Suprapubic skin (tissue), 4 donors: Measurements from ENCODE around the gene LIN52. TPM values are rescaled to one million over a fixed set of nuclear protein-coding genes. Genes with fewer than 3 reads are reported as not detected.

Experiments
- DNase-seq, 2 donors: peaks; one replicate each; pipeline ENCODE4 v3.0.0-alpha.2; 2019; ENCODE audit warnings: low spot score in 2 of 2
- H3K27ac ChIP-seq: fragments of 200-600 bp; sonication (generic); one replicate; pipeline ENCODE4 v1.5.1; 2019
- H3K27me3 ChIP-seq: fragments of 200-600 bp; sonication (generic); one replicate; pipeline ENCODE4 v1.5.1; 2019
- H3K36me3 ChIP-seq: fragments of 200-600 bp; sonication (generic); one replicate; pipeline ENCODE4 v1.5.1; 2019
- H3K4me1 ChIP-seq: fragments of 200-600 bp; sonication (generic); one replicate; pipeline ENCODE4 v1.5.1; 2019
- H3K4me3 ChIP-seq: fragments of 200-600 bp; sonication (generic); one replicate; pipeline ENCODE4 v1.5.1; 2019; ENCODE audit warnings: mild to moderate bottlenecking
- H3K9me3 ChIP-seq: fragments of 200-600 bp; sonication (generic); one replicate; pipeline ENCODE4 v1.5.1; 2019
- CTCF ChIP-seq, 2 donors: fragments of 200-600 bp in 1 of 2; fragments of 450-650 bp in 1 of 2; sonication (generic) in 1 of 2; IDR thresholded peaks; one replicate each; pipeline ENCODE4 v1.5.1; 2016 to 2019; ENCODE audit warnings: antibody characterized with exemption in 2 of 2, mild to moderate bottlenecking in 1 of 2, moderate library complexity in 1 of 2
- EP300 ChIP-seq: sonication (generic); formaldehyde crosslinking; IDR thresholded peaks from one replicate; pipeline ENCODE4 v1.6.1; 2017; ENCODE audit warnings: antibody characterized with exemption
- POLR2A ChIP-seq, 2 donors: fragments of 450-650 bp; IDR thresholded peaks; one replicate each; pipeline ENCODE4 v1.6.1; 2017; ENCODE audit warnings: antibody characterized with exemption in 2 of 2, mild to moderate bottlenecking in 2 of 2, moderate library complexity in 2 of 2
- POLR2AphosphoS5 ChIP-seq, 3 donors: sonication (generic); formaldehyde crosslinking; IDR thresholded peaks; one replicate each; pipeline ENCODE4 v1.6.1; 2017; ENCODE audit warnings: antibody characterized with exemption in 3 of 3
- WGBS: methylation state at CpG from one replicate; pipeline ENCODE4 v1.1.5; 2018; 5-methylcytosine and 5-hydroxymethylcytosine counted together
- total RNA-seq, 4 donors: library from RNA; depleted of rRNA; stranded (reverse); fragments of >200 nt; gene quantifications; one replicate each; pipeline ENCODE4 v1.1.0, GENCODE V29; 2016

LIN52 gene
- total RNA-seq, 4 donors from 2014 or later: 3.9 to 7.4 (median 5.2) TPM

DNA sequence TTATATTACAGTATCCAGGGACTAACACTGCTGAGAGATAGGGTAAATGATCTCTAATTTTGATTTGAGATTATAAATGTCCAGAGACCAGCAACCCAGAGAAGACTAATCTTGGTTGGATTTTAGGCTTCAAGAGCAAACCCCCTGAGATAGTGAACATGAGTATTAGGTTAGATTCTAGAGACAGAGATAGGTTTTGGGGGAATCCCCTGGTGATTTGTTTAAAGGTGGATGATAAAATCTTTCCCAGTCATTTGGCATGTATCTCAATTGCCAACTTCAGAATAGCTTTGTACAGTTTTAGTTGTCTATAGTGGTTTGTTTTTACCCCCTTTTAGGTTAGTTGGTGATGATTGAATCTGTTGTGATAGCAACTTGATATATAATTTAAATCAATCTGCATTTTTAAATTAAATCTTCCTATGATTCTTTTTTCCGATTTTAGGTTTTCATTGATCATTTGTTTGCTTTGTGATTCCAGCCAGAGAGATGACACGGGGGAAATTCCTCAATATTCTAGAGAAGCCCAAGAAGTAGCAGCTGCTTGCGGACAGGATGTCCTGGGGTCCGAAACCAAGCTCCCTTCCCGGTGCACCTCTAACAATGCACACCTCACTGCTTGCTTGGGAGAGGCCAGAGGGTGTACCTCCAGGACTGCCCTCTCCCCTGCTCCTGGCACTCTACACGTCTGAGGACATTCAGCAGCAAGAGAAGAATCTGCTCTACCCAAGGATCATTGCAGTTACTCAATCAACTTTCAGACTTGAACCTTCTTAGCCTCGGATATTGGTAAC, 113.9 kb downstream of the LIN52 start:
- WGBS: 93% methylated on average over 7 of the region's 7 CpGs
- no peaks in the 10 kb centered on the region for H3K9me3 ChIP-seq
- no peak overlapping the region for H3K4me3 ChIP-seq
- no peak overlapping the region for H3K27ac ChIP-seq
- TF ChIP-seq CTCF (IDR thresholded peaks at IDR 0.05): no peak
- no peak for TF ChIP-seq POLR2A (IDR thresholded peaks at IDR 0.05)
- no peak for TF ChIP-seq EP300
- TF ChIP-seq POLR2AphosphoS5 (IDR thresholded peaks at IDR 0.05): no peak
- H3K4me1 ChIP-seq: no peaks in the 10 kb centered on the region
- no peak for DNase-seq
- H3K36me3 ChIP-seq: peaks cover 20% of the 10 kb centered on the region
- H3K27me3 ChIP-seq: no peaks in the 10 kb centered on the region

GRCh38 chr14:74202113-74202512, 117.4 kb downstream of the LIN52 start:
- Histone ChIP-seq H3K36me3 (peaks cover 22% of the 10 kb centered on the region), H3K4me3 (no peak overlapping the region), H3K27ac (no peak overlapping the region), H3K27me3 (no peaks in the 10 kb centered on the region), H3K4me1 (no peaks in the 10 kb centered on the region), H3K9me3 (no peaks in the 10 kb centered on the region)
- DNase-seq: no peak
- no peak for TF ChIP-seq CTCF (IDR thresholded peaks at IDR 0.05)
- no peak for TF ChIP-seq POLR2A (IDR thresholded peaks at IDR 0.05)
- no peak for TF ChIP-seq POLR2AphosphoS5 (IDR thresholded peaks at IDR 0.05)
- TF ChIP-seq EP300: no peak

DNA sequence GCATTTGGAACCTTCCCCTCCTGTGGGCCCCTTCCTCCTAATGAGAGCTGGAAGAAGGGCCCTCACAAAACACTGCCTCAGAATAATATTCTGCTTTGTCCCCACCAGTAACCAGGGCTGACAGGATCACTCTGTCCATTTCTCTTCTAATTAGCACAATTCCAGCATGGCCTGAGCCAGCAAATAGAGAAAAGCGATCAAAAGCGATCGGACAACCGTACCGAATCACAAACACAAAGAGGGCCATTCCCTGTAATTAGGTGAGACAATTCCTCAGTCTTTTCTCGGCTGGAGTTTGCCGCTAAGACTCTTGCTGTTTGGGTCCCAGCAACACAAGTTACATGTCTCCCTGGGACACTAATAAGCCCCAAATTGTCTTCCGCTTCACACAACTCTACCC, 118.9 kb downstream of the LIN52 start:
- Histone ChIP-seq H3K9me3 (no peaks in the 10 kb centered on the region), H3K4me3 (no peak overlapping the region), H3K36me3 (peaks cover 22% of the 10 kb centered on the region), H3K27ac (no peak overlapping the region), H3K4me1 (no peaks in the 10 kb centered on the region), H3K27me3 (no peaks in the 10 kb centered on the region)
- DNase-seq: no peak
- 95% methylated on average over 8 of the region's 8 CpGs for WGBS
- TF ChIP-seq POLR2AphosphoS5 (IDR thresholded peaks at IDR 0.05) (no peak), CTCF (IDR thresholded peaks at IDR 0.05) (no peak), POLR2A (IDR thresholded peaks at IDR 0.05) (no peak), EP300 (no peak)

GRCh38 chr14:74204491-74204890, 119.7 kb downstream of the LIN52 start:
- WGBS: 82% methylated on average over 6 of the region's 6 CpGs
- no peaks in the 10 kb centered on the region for H3K27me3 ChIP-seq
- no peak for DNase-seq
- H3K9me3 ChIP-seq: no peaks in the 10 kb centered on the region
- no peaks in the 10 kb centered on the region for H3K4me1 ChIP-seq
- TF ChIP-seq EP300: no peak
- TF ChIP-seq POLR2A (IDR thresholded peaks at IDR 0.05): no peak
- no peak for TF ChIP-seq CTCF (IDR thresholded peaks at IDR 0.05)
- TF ChIP-seq POLR2AphosphoS5 (IDR thresholded peaks at IDR 0.05): no peak
- peaks cover 14% of the 10 kb centered on the region for H3K36me3 ChIP-seq
- no peak overlapping the region for H3K4me3 ChIP-seq
- H3K27ac ChIP-seq: no peak overlapping the region

- H3K9me3 ChIP-seq: no peaks in the 10 kb centered on the region
- no peak for TF ChIP-seq CTCF (IDR thresholded peaks at IDR 0.05)
- no peak for TF ChIP-seq EP300
- TF ChIP-seq POLR2A (IDR thresholded peaks at IDR 0.05): no peak
- TF ChIP-seq POLR2AphosphoS5 (IDR thresholded peaks at IDR 0.05): no peak
- peaks cover 14% of the 10 kb centered on the region for H3K36me3 ChIP-seq
- DNase-seq: no peak
- no peaks in the 10 kb centered on the region for H3K4me1 ChIP-seq
- H3K27me3 ChIP-seq: no peaks in the 10 kb centered on the region
- no peak overlapping the region for H3K4me3 ChIP-seq
- H3K27ac ChIP-seq: no peak overlapping the region
- 89% methylated on average over 1 of the region's 1 CpG for WGBS
Observed at GRCh38 chr14:74205882-74206281, 121.1 kb downstream of the LIN52 start.
